Forelimb muscle (tissue), 1 donor: ENCODE results near the gene IPO5. TPM values are rescaled to one million over a fixed set of nuclear protein-coding genes. Genes with fewer than 3 reads are reported as not detected.

ENCODE experiments used
- DNase-seq: peaks from one replicate; pipeline ENCODE4 v3.0.0-alpha.2; 2013; ENCODE audit warnings: low read depth
- polyA plus RNA-seq: library from polyadenylated mRNA; unstranded; fragments of 120-200 nt; gene quantifications from one replicate; pipeline ENCODE4 v1.2.1, GENCODE V29; 2013; ENCODE audit not compliant: insufficient read length

The IPO5 gene
- polyA plus RNA-seq, 1 donor = 182 TPM

- no peak for DNase-seq
Measured at GRCh38 chr13:98059276-98059675, 105.8 kb downstream of the IPO5 start.

DNA sequence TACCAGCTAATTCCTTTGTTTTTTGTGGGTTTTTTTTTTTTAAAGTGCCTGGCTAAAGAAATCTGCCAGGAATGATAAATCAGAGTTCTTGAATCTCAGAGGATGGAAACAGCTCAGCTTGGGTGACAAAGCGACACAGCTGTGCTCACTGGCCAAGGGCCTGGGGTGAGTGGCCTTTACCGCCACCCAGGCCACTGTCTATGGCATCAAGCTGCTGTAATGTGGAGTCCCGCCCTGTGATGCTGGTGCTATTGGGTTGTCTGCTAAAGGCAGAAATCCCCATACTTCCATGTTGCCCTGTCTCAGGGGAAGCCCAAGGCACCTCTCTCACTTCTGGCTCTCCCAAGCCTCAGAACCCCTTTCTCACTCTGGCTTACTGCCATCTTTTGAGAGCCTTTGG lies 106.8 kb downstream of the IPO5 start:
- DNase-seq = no peak

DNA sequence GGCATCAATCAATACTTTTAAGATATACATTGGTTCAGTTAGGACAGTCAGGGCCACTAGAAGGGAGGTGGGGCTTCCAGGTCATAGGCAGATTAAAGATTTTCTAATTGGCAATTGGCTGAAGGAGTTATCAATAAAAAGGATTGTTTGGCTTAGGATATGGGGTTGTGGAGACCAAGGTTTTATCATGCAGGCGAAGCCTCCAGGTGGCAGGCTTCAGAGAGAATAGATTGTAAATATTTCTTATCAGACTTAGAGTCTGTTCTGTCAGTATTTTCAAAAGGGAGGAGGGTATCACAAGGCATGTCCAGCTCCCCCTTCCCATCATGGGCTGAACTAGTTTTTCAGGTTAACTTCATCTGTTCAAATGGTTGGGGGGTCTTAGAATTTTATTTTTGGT lies 112.0 kb downstream of the IPO5 start:
- DNase-seq = no peak

DNA sequence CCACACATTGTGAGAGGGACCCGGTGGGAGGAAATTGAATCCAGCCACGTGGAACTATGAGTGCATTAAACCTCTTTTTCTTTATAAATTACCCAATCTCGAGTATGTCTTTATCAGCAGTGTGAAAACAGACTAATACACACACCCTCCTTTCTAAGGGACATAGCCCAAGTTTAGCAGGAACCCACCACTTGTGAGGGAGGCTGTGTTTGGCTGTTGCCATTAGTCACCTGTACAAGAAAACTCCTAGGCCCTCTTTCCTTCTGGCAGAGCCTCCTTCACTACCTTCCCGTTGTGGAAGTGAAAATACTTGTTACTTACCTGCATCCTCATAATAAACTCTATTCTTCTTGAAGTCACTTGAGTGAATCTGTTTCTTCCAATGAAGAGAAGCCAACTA lies 113.2 kb downstream of the IPO5 start:
- DNase-seq = no peak

GRCh38 chr13:98068521-98068920 lies 115.0 kb downstream of the IPO5 start:
- DNase-seq = no peak

DNA sequence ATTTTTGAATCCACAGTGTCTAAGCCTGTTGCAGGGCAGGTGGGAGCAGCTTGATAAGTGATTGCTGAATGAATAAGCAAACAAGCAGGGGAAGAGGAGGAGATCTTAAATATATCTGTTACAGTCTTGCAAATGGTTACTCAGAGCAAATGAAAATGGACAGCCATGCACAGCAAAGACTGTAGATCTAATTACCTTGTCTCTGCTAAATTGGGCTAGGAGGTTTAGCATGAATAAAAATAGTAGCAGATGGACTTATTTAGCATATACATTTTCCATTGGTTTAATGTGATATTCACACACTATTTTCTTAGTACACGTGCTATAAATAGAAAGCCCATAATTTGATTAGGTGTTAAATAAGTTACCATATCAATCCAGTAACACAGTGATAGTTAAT lies 116.5 kb downstream of the IPO5 start:
- DNase-seq = no peak

DNA sequence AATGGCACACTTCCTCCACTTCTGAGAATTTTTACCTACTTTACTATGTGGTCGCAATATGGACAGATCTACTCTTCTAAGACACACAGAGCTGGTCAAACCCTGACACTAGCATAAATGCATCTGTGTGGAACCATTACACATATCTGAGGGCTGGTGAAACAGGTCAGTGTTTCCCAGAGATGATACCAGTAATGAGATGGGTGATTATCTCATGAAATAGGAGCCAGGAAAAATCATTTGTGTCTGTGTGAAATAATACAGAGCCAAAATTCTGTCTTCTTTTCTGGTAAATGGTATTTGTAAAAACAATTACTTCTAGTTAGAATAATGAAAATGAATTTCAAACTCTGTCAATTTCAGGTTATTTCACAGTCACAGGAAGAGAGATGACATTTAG lies 117.8 kb downstream of the IPO5 start:
- DNase-seq = no peak

GRCh38 chr13:98072476-98072875 lies 119.0 kb downstream of the IPO5 start:
- no peak for DNase-seq

Other genes starting within 250 kb of the IPO5 start
- gene FARP1, start 189.4 kb downstream of the IPO5 start, polyA plus RNA-seq = 73.0 TPM
- gene RNF113B, start 223.6 kb downstream of the IPO5 start, polyA plus RNA-seq = not detected